Right atrium auricular region (tissue), 2 donors: ENCODE data around the gene PIK3AP1. TPM values are rescaled to one million over a fixed set of nuclear protein-coding genes. Genes with fewer than 3 reads are reported as not detected.
"Not testable (repeated sequence)": the region's sequence is repeated elsewhere in the genome, so short reads cannot be mapped to it uniquely, and the experiment has no call there.

ENCODE experiments used
- DNase-seq: peaks from one replicate; pipeline ENCODE4 v3.0.0-alpha.2; 2019; ENCODE audit warnings: low spot score
- H3K27ac ChIP-seq, 2 donors: fragments of 200-600 bp; sonication (generic); 1 replicate in 1 of 2; 2 replicates in 1 of 2; pipeline ENCODE4 v1.5.1; 2016 to 2019
- H3K27me3 ChIP-seq, 2 donors: fragments of 200-600 bp; sonication (generic); one replicate each; pipeline versions ENCODE4 v1.5.1 to v1.6.0; 2017 to 2019
- H3K36me3 ChIP-seq: fragments of 200-600 bp; sonication (generic); one replicate; pipeline ENCODE4 v1.5.1; 2016
- H3K4me1 ChIP-seq, 2 donors: fragments of 200-600 bp; sonication (generic); one replicate each; pipeline versions ENCODE4 v1.5.1 to v1.6.0; 2017 to 2019
- H3K4me3 ChIP-seq, 2 donors: fragments of 200-600 bp; sonication (generic); 1 replicate in 1 of 2; 2 replicates in 1 of 2; pipeline ENCODE4 v1.5.1; 2017 to 2019; ENCODE audit warnings: mild to moderate bottlenecking in 1 of 2, moderate library complexity in 1 of 2
- H3K9me3 ChIP-seq, 2 donors: fragments of 200-600 bp; sonication (generic); one replicate each; pipeline ENCODE4 v1.5.1; 2019
- CTCF ChIP-seq, 2 donors: fragments of 200-600 bp; sonication (generic); IDR thresholded peaks; one replicate each; pipeline ENCODE4 v1.5.1; 2019; ENCODE audit warnings: antibody characterized with exemption in 2 of 2
- total RNA-seq, 2 donors: library from RNA; depleted of rRNA; stranded (reverse); fragments of >200 nt; gene quantifications; one replicate each; pipeline ENCODE4 v1.1.0, GENCODE V29; 2016

PIK3AP1 gene
- total RNA-seq, 2 donors from 2014 or later: 3.1 to 11.2 TPM

DNA sequence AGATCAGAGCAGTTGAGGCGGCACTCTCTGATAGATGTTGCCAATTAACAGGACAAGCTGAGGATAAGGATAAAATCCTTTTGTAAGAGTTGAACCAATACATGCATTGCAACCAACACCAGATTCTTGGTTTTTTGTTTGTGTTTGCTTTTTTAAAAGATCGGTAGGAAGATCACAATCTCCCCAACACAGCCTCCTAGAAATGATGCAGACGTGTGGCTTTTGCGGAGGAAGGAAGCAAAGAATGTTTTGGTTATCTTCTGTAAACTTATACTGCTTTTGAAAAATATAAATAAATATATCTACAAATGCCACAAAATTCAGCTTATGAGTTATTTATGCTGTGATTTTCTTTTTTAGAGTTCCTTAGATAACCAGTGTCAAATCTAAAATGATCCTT is 35.5 kb downstream of the PIK3AP1 start:
- no peaks in the 10 kb centered on the region for H3K27me3 ChIP-seq
- no peaks in the 10 kb centered on the region for H3K9me3 ChIP-seq
- TF ChIP-seq CTCF (IDR thresholded peaks at IDR 0.05): no peak
- H3K4me3 ChIP-seq: no peak overlapping the region
- H3K4me1 ChIP-seq: no peaks in the 10 kb centered on the region
- no peak overlapping the region for H3K27ac ChIP-seq
- no peaks in the 10 kb centered on the region for H3K36me3 ChIP-seq
- DNase-seq: no peak

- Histone ChIP-seq H3K9me3 (no peaks in the 10 kb centered on the region), H3K4me1 (no peaks in the 10 kb centered on the region), H3K27ac (no peak overlapping the region), H3K4me3 (no peak overlapping the region), H3K27me3 (no peaks in the 10 kb centered on the region), H3K36me3 (no peaks in the 10 kb centered on the region)
- TF ChIP-seq CTCF (IDR thresholded peaks at IDR 0.05): no peak
- no peak for DNase-seq
These were observed 36.6 kb downstream of the PIK3AP1 start for GRCh38 chr10:96683710-96684109.

GRCh38 chr10:96683065-96683464 is 37.2 kb downstream of the PIK3AP1 start:
- Histone ChIP-seq H3K9me3 (no peaks in the 10 kb centered on the region), H3K27me3 (no peaks in the 10 kb centered on the region), H3K4me3 (no peak overlapping the region), H3K36me3 (no peaks in the 10 kb centered on the region), H3K27ac (no peak overlapping the region), H3K4me1 (no peaks in the 10 kb centered on the region)
- no peak for TF ChIP-seq CTCF (IDR thresholded peaks at IDR 0.05)
- DNase-seq: no peak

DNA sequence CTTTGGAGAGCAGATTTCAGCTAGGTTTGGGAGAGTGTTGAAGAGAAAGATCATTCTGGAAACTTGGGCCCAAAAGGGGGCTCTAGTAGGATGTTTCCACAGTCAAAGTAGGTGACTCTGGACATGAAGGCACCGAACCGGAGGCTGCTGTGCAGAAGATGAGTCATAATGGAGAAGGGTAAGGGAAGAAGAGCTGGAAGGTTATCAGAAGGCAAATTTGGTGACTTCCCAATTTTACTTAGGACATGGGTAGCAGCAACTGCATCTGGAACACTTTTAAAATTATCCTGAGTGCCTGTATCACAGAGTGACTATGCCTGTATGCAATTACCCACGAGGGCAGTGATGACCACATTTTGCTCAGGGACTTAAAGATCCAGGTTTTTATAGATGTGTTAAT is 38.8 kb downstream of the PIK3AP1 start:
- H3K36me3 ChIP-seq: no peaks in the 10 kb centered on the region
- TF ChIP-seq CTCF (IDR thresholded peaks at IDR 0.05): no peak
- no peak overlapping the region for H3K4me3 ChIP-seq
- no peaks in the 10 kb centered on the region for H3K4me1 ChIP-seq
- H3K27me3 ChIP-seq: no peaks in the 10 kb centered on the region
- DNase-seq: no peak
- H3K27ac ChIP-seq: no peak overlapping the region
- no peaks in the 10 kb centered on the region for H3K9me3 ChIP-seq

DNA sequence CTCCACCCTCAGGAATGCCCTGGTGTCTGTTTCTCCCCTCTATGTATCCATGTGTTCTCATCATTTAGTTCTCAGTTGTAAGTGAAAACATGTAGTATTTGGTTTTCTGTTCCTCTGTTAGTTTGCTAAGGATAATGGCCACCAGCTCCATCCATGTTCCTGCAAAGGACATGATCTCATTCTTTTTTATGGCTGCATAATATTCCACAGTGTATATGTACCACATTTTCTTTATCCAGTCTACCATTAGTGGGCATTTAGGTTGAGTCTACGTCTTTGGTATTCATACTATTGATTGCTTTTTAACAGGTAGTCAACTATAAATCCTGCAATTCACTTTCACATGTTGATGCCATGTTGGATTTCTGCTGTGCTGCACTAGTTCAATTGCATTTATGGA is 39.9 kb downstream of the PIK3AP1 start:
- not testable (repeated sequence) for H3K27ac ChIP-seq, DNase-seq, H3K4me1 ChIP-seq, H3K4me3 ChIP-seq, H3K27me3 ChIP-seq, H3K36me3 ChIP-seq, H3K9me3 ChIP-seq

- H3K36me3 ChIP-seq: no peaks in the 10 kb centered on the region
- H3K27ac ChIP-seq: no peak overlapping the region
- no peak overlapping the region for H3K4me3 ChIP-seq
- no peak for TF ChIP-seq CTCF (IDR thresholded peaks at IDR 0.05)
- H3K27me3 ChIP-seq: no peaks in the 10 kb centered on the region
- no peak for DNase-seq
- no peaks in the 10 kb centered on the region for H3K9me3 ChIP-seq
- no peaks in the 10 kb centered on the region for H3K4me1 ChIP-seq
These were observed 41.6 kb downstream of the PIK3AP1 start for GRCh38 chr10:96678725-96679124.
